Left forelimb (tissue), 1 donor: ENCODE results near the gene SCN4B.
"Not testable (repeated sequence)": the region's sequence is repeated elsewhere in the genome, so short reads cannot be mapped to it uniquely, and the experiment has no call there.

Experiments
- DNase-seq: peaks from one replicate; pipeline ENCODE4 v3.0.0-alpha.2; 2018; ENCODE audit warnings: low spot score

The SCN4B gene, protein sequence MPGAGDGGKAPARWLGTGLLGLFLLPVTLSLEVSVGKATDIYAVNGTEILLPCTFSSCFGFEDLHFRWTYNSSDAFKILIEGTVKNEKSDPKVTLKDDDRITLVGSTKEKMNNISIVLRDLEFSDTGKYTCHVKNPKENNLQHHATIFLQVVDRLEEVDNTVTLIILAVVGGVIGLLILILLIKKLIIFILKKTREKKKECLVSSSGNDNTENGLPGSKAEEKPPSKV

GRCh38 chr11:118152552-118153471 lies at the start of gene SCN4B:
TSS of gene SCN4B (minus strand) at chr11:118152823. CDS start at chr11:118152673, 150 bp downstream.
- peak; percentile 83 for DNase-seq

- DNase-seq = no peak
These were observed 49.3 kb upstream of the SCN4B start for GRCh38 chr11:118201966-118202365.

- DNase-seq = no peak
These were observed 48.5 kb upstream of the SCN4B start for GRCh38 chr11:118200901-118201680.

- DNase-seq = no peak
These were observed 47.9 kb upstream of the SCN4B start for GRCh38 chr11:118200497-118200896.

DNA sequence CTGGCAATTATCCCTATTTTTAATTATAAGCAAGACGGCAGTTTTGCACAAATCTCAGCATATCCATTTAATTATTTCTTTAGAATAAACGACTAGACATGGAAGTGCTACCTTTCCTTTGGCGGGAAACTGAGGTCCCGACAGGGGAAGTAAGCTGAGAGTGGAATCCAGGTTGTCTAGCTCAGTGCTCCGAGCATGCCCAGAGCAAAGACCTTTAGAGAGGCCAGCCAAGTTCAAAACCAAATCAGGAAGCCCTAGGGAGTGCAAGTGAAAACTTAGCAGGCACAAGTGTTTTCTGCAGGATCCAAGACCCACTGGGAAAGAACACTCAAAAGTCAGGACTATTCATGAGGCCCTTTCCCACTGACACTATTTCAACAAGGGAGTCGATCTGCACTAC lies 46.5 kb upstream of the SCN4B start:
- no peak for DNase-seq

GRCh38 chr11:118198370-118198769 lies 45.7 kb upstream of the SCN4B start:
- DNase-seq = peak; percentile 78

GRCh38 chr11:118194835-118195627 lies 42.4 kb upstream of the SCN4B start:
- DNase-seq = no peak

DNA sequence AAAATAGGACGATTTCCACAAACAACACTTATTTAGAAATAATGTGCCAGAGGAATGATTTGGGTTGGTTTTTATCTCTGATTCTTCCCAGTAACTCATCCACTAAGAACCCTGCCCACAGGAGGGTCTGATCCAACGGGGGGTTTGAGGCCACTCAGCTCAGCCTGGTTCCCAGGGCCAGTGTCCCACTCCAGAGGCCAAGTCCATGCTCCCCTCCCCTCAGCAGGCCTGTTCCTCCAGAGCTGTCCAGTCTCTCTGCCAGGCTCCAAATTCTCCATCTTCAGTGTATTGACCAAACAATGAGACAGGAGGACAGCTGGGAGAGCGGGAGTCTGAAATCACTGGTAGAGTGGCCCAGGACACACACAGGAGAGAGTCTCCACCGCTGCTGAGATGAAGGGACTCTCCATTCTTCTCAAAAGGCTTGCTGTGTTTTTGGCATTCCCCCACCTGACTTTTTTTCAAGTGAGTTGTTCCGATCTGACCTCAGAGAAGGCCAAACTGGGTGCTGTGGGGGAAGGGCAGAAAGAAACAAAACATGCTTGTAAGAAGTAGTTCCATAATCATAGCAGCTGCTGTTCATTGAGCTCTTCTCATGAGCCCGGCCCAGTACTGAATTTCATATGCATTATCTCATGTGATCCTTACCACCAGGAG lies 41.4 kb upstream of the SCN4B start:
- no peak for DNase-seq

DNA sequence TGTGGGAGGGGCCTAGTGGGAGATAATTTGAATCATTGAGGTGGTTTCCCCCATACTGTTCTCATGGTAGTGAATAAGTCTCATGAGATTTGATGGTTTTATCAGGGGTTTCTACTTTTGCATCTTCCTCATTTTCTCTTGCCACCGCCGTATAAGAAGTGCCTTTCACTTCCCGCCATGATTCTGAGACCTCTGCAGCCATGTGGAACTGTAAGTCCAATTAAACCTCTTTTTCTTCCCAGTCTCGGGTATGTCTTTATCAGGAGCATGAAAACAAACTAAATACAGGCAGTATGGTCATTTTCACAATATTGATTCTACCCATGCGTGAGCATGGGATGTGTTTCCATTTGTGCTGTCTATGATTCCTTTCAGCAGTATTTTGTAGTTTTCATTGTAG lies 40.2 kb upstream of the SCN4B start:
- not testable (repeated sequence) for DNase-seq

DNA sequence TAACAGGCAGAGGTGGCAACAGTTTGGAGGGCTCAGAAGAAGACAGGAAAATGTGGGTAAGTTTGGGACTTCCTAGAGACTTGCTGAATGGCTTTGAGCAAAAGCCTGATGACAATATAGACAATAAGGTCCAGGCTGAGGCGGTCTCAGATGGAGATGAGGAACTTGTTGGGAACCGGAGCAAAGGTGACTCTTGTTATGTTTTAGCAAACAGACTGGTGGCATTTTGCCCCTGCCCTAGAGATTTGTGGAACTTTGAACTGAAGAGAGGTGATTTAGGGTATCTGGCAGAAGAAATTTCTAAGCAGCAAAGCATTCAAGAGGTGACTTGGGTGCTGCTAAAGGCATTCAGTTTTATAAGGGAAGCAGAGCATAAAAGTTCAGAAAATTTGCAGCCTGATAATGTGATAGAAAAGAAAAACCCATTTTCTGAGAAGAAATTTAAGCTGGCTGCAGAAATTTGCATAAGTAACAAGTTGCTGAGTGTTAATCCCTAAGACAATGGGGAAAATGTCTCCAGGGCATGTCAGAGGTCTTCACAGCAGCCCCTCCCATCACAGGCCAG lies 38.4 kb upstream of the SCN4B start:
- not testable (repeated sequence) for DNase-seq

- DNase-seq = no peak
These were observed 33.9 kb upstream of the SCN4B start for GRCh38 chr11:118186346-118187107.

DNA sequence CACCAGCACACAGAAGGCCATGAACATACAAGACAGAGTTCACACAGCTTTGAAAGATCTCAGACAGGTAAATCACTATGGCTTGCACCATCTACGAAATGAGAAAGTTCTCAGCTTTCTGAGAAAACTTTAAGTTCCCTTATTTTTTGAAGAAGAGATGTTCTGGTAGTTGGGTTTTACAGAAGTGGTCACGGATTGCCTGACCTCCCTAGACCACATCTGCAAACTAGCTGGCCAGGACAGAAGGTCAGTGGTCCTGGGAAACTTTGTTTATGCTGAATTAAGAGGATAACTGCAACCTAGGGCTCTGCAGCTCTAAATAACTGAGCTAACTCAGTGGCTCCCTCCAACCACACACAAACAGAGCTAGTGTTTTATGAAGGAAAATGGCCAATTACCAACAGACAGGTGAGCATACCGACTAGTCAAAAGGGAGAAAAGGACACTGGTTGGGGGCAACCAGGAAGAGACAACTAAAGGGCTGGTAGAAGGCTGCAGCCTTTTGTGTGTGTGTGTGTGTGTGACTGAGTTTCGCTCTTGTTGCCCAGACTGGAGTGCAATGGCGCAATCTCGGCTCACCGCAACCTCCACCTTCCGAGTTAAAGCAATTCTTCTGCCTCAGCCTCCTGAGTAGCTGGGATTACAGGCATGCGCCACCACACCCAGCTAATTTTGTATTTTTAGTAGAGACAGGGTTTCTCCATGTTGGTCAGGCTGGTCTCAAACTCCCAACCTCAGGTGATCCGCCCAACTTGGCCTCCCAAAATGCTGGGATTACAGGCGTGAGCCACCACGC lies 32.4 kb upstream of the SCN4B start:
- DNase-seq = no peak

DNA sequence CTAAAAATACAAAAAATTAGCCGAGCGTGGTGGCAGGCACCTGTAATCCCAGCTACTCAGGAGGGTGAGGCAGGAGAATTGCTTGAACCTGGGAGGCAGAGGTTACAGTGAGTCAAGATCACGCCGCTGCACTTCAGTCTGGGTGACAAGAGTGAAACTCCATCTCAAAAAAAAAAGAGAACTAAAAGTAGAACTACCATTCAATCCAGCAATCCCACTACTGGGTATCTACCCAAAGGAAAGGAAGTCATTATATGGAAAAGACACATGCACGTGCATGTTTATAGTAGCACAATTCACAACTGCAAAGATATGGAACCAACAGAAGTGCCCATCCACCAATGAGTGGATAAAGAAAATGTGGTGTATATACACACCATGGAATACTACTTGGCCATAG lies 31.1 kb upstream of the SCN4B start:
- not testable (repeated sequence) for DNase-seq

DNA sequence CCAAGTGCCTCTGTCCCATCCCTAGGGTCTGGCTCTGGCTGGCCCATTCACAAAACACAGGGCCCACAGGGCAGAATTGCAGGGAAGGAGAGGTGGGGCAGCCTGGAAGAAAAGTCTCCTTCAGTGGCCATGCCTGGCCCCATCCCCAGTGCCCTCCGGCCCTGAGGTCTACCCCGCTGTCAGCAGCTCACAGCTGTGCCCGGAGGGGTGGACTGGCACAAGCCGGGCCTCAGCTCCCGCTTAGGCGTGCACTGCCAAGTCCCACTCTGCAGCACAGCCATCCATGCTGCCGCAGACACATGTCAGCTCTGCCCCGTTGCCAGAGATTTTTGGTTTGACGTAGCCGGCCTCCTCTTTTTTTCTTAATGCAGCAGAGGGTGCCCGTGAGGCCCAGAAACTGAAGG lies 27.7 kb upstream of the SCN4B start:
- peak; percentile 85 for DNase-seq

DNA sequence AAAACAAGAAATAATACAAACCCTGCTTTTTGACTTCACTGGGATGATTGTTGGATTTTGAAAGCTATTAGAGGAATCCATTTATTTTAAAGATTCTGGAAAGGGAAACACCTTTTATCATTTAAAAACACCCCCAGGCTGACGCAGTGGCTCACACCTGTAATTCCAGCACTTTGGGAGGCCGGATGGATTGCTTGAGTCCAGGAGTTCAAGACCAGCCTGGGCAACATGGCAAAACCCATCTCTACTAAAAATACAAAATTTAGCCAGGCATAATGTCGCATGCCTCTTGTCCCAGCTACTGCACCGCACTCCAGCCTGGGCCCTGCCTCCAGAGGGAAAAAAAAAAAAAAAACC lies 24.1 kb upstream of the SCN4B start:
- DNase-seq = no peak

- DNase-seq = no peak
These were observed 23.6 kb upstream of the SCN4B start, which contains the start of gene SCN2B for GRCh38 chr11:118175993-118176777. TSS of gene SCN2B (minus strand) at chr11:118176639. CDS start at chr11:118176431, 208 bp downstream.

DNA sequence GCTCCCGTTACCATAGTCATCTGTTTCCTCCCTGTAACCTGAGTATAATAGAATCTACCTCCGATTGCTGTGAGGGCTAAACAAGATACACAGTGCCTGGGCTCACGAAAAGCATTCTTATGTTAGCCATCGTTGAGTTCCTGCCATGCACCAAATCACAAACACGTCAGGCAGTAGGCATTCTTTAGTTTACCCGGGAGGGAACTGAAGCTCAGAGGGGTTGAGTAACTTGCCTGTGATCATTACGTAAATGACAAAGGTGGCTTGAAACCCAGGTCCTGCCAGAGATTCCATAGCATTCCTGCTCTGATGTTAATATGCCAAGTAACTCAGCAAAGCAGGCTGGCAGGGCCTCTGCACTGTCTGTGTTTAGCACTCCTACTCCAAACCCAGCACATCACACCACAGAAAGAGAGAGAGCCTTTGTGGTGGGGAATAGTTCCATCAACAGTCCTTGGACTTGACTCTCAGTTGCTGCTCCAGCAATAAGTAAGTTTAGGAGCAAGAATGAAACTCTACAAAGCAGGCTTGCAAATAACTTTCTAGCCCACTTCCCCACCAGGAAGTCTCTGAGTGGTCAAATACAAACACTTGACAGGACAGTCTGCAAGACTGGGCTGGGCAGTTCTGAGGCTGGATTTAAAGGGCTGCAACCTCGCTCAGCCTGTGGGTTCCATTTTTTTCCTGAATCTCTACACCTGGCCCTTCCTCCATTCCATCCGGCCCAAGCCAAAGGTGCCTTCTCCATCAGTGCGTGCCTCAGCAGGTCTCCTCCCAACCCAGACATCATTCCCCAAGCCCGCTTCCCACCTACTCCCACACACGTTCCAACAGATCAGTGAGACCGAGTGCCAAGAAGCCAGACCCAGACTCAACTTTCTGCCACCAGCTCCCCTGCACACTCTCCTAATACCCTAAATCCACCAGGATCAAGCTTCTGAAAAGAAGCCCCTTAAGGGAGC lies 22.7 kb upstream of the SCN4B start:
- no peak for DNase-seq
